Activated naive CD4-positive, alpha-beta T cell treated with anti-CD3 and anti-CD28 coated beads, Interleukin-2, amount 50 U/mL, for 72 hours (primary cell): ENCODE measurements around the gene MTTP. TPM values are rescaled to one million over a fixed set of nuclear protein-coding genes. Genes with fewer than 3 reads are reported as not detected.

Experiments used
- ATAC-seq, 2 donors: fragments of 150-1000 bp; cut with Tn5 transposase; 2 replicates each; pipeline ENCODE4 v1.10.0; 2021; ENCODE audit warnings: mild to moderate bottlenecking in 2 of 2, moderate library complexity in 2 of 2
- DNase-seq, 2 donors: peaks; one replicate each; pipeline ENCODE4 v3.0.0; 2021 to 2022; ENCODE audit warnings: low spot score in 2 of 2
- H3K27ac Mint-ChIP-seq, 2 donors: one replicate each; pipeline ENCODE4 v1.8.0; 2022; ENCODE audit warnings: mild to moderate bottlenecking in 2 of 2, mixed read lengths in 2 of 2
- H3K36me3 Mint-ChIP-seq, 2 donors: one replicate each; pipeline ENCODE4 v1.8.0; 2022; ENCODE audit warnings: mixed read lengths in 2 of 2
- H3K9me3 Mint-ChIP-seq, 2 donors: one replicate each; pipeline ENCODE4 v1.8.0; 2022; ENCODE audit warnings: mixed read lengths in 2 of 2
- total RNA-seq, 2 donors: library from RNA; stranded (reverse); gene quantifications; one replicate each; pipeline ENCODE4 v1.2.3, GENCODE V29; 2022

Gene MTTP
- total RNA-seq, 2 donors from 2014 or later, result 0.10 to 1.2 TPM

DNA sequence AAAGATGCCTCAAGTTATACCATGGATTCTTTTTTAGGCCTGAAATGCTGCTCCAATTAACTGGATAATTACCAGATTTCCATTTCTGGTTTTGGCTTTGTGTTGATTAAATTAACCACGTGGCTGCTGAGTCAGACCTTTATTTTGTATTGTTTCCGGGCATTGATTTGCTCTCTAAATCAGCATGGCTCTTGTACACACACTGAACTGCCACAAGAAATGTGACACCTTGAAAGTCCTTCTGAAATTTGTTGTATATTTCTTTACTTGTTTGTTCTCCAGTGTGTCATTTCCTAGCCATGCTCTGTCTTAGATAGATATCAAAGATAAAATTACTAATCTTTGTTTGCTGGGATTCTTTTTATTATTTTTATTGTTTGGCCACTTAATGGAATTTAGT, 11.7 kb downstream of the MTTP start:
- DNase-seq, result no peak
- H3K36me3 Mint-ChIP-seq, result no peaks in the 10 kb centered on the region
- H3K27ac Mint-ChIP-seq, result no peak overlapping the region
- no peak for ATAC-seq
- H3K9me3 Mint-ChIP-seq, result no peaks in the 10 kb centered on the region

DNA sequence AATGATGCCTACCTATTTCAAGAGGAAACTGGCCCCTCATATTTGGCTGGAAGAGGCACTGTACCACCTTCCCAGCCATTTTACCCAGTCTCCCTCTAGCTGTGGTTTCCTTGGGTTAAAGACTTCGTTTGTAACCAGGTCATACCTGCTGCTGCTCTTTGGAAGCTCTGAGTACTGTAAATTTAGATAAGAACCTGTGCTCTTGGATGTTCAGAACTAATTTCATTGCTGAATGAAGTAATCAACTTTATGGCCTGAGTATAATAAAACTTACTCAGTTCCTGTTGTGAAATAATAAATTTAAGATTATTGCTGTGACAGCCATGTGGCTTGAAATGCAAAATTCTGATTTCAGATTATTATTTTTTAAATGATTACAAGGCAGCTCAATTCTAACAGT, 12.2 kb downstream of the MTTP start:
- DNase-seq (no peak), ATAC-seq (no peak)
- no peaks in the 10 kb centered on the region for H3K36me3 Mint-ChIP-seq

DNA sequence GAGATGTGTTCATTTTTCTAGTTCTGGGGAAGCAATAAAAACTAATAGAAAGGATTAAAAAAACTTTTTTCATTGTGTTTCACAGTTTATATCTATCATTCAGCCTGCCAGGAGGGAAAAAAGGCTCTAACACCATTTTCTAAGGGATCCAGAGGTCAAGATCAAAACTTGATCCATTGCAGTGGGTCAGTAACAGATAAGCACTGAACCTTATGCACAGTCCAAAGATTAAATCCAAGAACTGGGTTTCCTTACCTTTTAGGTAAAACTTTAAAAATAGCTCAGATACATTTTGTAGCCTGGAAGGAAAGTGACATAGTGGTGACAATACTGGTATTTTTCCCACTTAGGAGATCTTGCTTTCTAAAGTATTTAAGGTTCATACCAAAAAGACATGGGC, 12.7 kb downstream of the MTTP start:
- no peaks in the 10 kb centered on the region for H3K36me3 Mint-ChIP-seq
- ATAC-seq, result no peak
- no peak for DNase-seq
- no peak overlapping the region for H3K27ac Mint-ChIP-seq
- H3K9me3 Mint-ChIP-seq, result no peaks in the 10 kb centered on the region

More for the DNA sequence above, 12.2 kb downstream of the MTTP start:
- no peaks in the 10 kb centered on the region for H3K9me3 Mint-ChIP-seq
- no peak overlapping the region for H3K27ac Mint-ChIP-seq

DNA sequence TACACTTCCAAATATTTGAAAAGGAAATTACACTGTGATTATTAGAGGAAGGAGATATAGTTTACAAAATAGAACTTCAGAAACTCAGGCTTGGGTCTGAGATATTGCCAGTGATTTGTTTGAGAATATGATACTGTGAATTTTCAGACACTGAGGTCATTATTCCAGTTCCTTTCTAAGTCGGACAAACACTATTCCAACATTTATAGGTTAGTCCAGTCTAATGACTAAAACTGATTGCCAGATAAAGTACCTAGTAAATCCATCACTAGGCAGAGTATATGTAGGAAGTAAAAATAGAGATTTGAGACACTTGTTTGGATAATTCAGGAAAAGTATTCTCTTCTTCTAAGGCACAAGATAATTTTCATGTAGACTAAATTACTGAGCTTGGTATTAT, 13.2 kb downstream of the MTTP start:
- Mint-ChIP-seq H3K36me3 (no peaks in the 10 kb centered on the region), H3K9me3 (no peaks in the 10 kb centered on the region), H3K27ac (no peak overlapping the region)
- no peak for ATAC-seq
- no peak for DNase-seq

DNA sequence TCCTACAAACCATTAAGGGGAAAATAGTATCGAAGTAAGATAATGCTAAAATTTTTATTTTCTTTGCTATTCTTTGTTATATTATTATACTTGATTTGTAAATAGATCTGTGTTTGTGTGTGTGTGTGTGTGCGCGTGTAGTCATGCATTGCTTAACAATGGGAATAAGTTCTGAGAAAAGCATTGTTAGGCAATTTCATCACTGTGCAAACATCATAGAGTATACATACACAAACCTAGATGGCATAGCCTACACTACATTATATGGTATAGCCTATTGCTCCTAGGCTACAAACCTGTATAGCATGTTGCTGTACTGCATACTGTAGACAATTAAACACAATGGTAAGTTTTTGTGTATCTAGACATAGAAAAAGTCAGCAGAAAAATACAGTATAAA, 17.1 kb downstream of the MTTP start:
- Mint-ChIP-seq H3K36me3 (no peaks in the 10 kb centered on the region), H3K27ac (no peak overlapping the region), H3K9me3 (no peaks in the 10 kb centered on the region)
- ATAC-seq (no peak), DNase-seq (no peak)

DNA sequence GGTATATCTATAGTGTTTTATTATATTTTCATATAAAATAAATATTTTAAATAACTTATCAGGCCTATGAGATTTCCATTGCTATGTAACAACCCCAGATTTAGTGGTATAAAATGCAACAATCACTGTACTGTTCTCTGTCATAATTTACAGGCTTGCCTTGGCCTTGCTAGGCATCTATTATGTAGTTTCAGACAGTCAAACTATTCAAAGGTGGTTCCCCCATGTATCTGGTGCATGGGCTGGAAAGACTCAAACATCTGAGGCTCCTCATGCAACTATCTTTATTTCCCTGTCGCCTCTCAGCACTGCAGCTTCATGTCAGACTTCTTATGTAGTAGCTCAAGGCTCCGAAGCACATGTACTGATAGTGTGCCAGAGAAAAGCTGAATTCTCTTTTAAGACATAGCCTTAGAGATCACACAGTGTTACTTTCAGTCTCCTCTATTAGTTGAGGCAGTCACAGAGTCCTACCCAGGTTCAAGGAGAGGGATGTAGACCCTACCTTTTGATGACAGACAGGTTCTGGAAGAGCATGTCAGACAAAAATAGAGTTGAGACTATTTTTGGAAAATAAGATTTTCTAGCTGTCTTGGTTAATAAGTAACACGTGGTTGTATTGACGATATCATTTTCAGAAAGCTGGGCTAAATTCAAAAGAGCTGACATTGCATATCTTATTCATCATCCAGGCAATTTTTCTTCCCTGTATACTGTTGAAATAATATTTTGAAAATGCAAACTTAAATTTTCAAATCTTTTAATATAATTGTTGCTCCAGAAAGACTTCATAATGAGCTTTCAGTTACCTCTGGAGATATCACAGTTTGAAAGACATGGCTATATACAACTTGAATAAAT, 19.4 kb downstream of the MTTP start:
- ATAC-seq (no peak), DNase-seq (no peak)
- no peak overlapping the region for H3K27ac Mint-ChIP-seq
- H3K9me3 Mint-ChIP-seq, result no peaks in the 10 kb centered on the region
- H3K36me3 Mint-ChIP-seq, result no peaks in the 10 kb centered on the region

DNA sequence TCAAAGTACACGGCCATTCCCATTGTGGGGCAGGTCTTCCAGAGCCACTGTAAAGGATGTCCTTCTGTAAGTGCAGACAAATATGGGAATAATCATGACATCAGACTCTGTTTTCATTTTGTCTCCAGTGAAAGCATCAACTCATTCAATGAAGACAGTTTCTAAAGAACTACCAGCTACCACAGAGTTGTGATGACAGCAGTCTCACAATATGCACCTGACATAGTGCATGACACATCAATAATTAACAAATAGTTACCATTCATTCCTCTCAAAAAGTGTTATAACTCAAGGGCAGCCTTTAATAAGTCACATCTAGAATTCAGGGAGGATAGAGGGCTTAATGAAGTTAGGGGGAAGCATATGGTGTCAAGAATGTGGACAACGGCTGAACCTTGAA, 20.2 kb downstream of the MTTP start:
- Mint-ChIP-seq H3K27ac (no peak overlapping the region), H3K9me3 (no peaks in the 10 kb centered on the region), H3K36me3 (no peaks in the 10 kb centered on the region)
- no peak for DNase-seq
- ATAC-seq, result no peak

DNA sequence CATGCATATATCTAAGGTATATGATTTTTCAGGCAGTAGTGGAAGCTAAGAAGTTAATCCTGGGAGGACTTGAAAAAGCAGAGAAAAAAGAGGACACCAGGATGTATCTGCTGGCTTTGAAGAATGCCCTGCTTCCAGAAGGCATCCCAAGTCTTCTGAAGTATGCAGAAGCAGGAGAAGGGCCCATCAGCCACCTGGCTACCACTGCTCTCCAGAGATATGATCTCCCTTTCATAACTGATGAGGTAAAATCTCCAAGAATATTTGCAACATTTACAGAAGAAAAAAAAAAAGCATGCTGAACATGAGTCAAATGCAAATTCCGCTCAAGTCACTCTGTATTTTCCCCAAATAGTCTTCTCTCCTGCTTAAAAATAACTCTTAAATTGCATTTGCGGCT, 32.1 kb downstream of the MTTP start:
- Mint-ChIP-seq H3K36me3 (no peaks in the 10 kb centered on the region), H3K27ac (no peak overlapping the region), H3K9me3 (no peaks in the 10 kb centered on the region)
- DNase-seq, result no peak
- no peak for ATAC-seq

DNA sequence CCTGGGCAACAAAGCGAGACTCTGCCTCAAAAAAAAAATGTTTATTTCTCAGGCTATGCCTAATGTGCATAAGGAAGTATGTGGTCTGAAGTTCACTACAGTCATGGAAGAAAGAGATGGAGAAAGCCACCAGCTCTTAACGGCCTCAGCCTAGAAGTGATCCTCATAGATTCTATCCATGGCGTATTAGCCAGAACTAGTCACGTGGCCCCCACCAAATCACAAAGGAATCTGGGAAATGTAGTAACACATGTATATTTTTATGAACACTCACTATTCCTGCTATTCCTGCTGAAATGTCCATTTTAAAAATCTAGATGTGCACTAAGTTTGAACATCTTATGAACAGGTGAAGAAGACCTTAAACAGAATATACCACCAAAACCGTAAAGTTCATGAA, 33.8 kb downstream of the MTTP start:
- Mint-ChIP-seq H3K9me3 (no peaks in the 10 kb centered on the region), H3K36me3 (no peaks in the 10 kb centered on the region), H3K27ac (no peak overlapping the region)
- ATAC-seq (no peak), DNase-seq (no peak)

DNA sequence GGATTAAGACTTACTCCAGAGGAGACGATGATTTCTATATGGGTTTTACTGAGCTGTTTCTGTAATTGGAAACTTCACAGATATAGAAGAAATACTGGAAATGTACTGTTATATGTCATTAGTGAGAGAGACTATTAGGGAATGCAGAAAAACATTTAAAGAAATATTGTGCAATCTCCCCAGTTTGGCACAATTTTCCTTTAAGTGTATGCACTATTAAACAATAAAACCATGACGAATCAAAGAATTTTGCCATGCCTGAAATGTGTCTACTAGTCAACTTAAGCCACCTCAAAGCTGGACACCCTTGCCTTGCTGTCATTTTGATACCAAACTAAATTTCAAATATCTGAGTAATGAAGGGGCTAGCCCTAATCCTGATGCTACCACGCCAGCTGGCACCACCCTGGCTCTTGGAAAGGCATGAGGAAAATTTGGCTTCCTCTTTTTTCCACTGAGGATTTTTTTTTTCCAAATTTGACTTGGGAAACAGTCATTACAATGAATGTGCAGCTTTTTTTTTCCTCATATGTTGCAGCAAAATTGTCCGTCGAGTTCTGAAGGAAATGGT, 36.1 kb downstream of the MTTP start:
- H3K36me3 Mint-ChIP-seq, result no peaks in the 10 kb centered on the region
- H3K27ac Mint-ChIP-seq, result no peak overlapping the region
- H3K9me3 Mint-ChIP-seq, result no peaks in the 10 kb centered on the region
- no peak for ATAC-seq
- no peak for DNase-seq

DNA sequence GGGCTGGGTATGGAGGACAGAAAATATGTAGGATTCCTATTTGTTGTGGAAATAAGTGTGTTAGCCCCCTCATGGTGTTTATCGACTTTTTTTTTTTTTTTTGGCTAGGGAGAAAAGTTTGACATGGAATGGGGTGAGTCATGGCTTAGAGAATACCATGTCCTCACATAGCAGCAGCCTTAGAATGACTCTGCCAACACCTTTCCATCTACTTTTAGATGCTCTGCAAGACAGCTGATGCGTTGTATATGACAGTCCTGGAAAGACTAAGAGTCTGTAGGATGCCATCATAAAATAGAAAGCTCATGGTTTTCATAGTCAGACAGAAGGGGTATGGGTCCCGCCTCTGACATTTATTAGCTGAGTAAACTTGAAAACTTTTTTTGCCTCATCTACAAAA, 37.7 kb downstream of the MTTP start:
- Mint-ChIP-seq H3K36me3 (no peaks in the 10 kb centered on the region), H3K27ac (no peak overlapping the region), H3K9me3 (no peaks in the 10 kb centered on the region)
- DNase-seq, result no peak
- no peak for ATAC-seq

DNA sequence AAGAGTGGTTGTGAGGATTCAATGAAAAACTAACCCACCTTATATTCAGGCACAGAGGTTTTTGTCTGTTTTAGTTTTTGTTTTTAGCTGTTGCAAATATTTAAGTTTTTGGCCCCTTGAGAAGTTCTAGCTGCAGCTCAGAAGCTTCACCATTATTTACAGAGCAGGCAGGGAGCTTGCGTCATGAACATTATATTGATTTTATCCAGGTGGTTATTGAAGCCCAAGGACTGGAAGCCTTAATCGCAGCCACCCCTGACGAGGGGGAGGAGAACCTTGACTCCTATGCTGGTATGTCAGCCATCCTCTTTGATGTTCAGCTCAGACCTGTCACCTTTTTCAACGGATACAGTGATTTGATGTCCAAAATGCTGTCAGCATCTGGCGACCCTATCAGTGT, 38.1 kb downstream of the MTTP start:
- Mint-ChIP-seq H3K9me3 (no peaks in the 10 kb centered on the region), H3K36me3 (no peaks in the 10 kb centered on the region), H3K27ac (no peak overlapping the region)
- ATAC-seq (no peak), DNase-seq (no peak)

DNA sequence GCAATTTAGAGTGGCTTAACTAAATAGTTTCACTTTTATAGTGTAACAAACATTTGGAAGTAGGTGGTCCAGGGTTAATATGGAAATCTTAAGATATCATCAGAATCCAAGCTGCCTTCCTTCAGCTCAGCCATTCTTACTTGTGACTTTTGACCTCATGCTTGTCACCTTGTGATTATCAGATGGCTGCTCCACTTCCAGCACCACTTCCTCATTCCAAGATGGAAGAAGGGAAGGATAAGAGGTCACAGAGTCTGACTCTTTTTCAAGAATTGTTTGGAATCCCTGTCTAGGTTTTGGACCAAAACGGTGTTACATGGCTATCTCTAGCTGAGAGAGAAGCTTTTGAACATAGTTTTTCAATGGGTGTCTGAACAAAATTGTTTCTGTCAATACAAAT, 39.9 kb downstream of the MTTP start:
- DNase-seq (no peak), ATAC-seq (no peak)
- no peak overlapping the region for H3K27ac Mint-ChIP-seq
- no peaks in the 10 kb centered on the region for H3K36me3 Mint-ChIP-seq
- H3K9me3 Mint-ChIP-seq, result no peaks in the 10 kb centered on the region

DNA sequence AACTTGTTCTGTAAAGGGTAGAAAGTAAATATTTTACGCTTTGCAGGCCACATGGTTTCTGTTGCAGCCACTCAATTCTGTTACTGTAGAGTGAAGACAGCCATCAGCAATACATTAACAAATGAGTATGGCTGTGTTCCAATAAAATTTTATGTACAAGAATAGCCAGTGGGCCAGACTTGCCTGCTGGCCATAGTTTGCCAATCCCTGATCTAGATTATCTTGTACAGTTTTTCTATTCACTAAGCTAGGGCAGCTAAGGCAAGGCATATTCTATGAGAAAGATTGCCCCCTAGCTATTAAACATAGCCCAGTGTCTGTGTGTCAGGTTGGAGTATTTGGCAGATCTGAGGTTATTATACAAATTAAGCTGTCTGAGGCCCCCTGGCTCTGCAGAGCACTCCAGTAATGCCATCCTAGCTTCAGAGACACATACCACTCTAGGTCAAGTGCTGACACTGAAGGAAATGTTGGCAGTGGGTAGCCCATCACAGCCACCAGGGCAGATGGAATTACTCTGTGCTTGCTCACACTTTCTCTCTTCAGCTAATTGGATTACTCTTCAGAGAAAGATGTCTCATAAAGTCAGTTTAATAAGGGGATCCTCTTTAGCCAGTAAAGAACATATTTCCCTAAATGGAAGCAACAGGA, 40.7 kb downstream of the MTTP start:
- Mint-ChIP-seq H3K36me3 (no peaks in the 10 kb centered on the region), H3K27ac (no peak overlapping the region), H3K9me3 (no peaks in the 10 kb centered on the region)
- ATAC-seq, result no peak
- no peak for DNase-seq

DNA sequence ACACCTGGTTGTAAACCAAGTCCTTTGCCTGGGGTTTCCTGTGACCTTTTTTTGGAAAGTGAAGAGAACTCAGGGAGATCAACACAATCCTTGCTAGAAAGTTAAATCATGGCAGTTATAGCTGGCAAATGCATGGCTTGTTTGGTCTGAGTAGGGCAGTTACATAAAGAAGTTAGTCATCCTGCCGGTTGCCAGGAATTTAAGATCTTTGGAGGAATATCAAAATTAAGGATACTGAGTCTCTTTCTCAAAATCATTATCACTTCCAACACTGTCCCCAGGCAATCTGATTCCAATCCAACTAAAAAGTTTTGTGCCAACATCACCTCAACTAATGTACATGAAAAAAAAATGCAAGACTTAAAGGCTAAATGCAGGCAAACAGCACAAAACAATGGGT, 42.8 kb downstream of the MTTP start:
- DNase-seq (no peak), ATAC-seq (no peak)
- H3K36me3 Mint-ChIP-seq, result no peaks in the 10 kb centered on the region
- H3K27ac Mint-ChIP-seq, result no peak overlapping the region
- no peaks in the 10 kb centered on the region for H3K9me3 Mint-ChIP-seq

DNA sequence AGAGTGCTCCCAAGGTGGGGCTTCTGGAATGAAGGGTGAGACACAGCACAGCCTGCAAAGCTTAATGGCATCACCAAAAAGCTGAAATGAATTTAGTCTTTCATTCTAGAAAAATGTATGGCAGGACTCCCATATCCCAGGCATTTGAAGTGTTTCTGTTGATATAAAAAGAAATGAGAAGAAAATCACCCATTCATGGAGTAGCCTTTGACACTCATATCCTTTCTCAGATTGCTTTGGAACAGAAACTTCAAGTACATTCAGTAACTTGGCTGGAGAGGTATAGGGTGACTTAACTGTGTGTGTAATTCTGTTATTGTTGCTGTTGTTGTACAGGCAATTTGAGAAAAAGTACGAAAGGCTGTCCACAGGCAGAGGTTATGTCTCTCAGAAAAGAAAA, 47.7 kb downstream of the MTTP start:
- ATAC-seq (no peak), DNase-seq (no peak)
- Mint-ChIP-seq H3K9me3 (no peaks in the 10 kb centered on the region), H3K36me3 (no peaks in the 10 kb centered on the region), H3K27ac (no peak overlapping the region)

DNA sequence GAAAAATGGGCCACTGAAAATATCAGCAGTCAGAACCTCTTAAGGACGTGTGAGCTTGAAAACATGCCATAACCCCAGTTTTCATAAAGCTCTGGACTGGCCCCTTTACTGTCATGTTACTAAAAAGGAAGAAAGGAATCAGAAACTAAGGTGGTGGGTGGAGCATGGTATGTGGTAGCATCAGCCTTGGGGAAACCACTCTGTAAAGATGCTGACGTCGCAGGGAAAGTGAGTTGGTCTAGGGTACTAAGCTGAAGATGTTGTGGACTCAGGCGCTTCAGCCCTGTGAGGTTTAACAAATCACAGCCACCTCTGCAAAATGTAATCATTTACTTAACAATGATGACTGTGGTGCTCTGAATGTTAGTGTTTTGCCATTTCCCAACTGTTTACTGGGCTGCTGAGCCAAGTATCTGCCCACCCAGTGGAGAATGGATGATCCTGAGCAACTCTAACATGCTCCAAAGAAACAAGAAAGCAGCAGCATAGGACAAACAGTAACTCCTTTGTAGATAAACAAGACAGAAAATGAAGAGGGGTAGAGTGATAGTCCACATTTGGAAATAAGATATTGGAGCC, 49.6 kb downstream of the MTTP start:
- Mint-ChIP-seq H3K36me3 (no peaks in the 10 kb centered on the region), H3K9me3 (no peaks in the 10 kb centered on the region), H3K27ac (no peak overlapping the region)
- peak in 1 of 2 donors; percentile 54 for ATAC-seq
- no peak for DNase-seq
